HG03432 (cell line): ENCODE results near the gene ASTN1.

ENCODE experiments used
- ATAC-seq: cut with Tn5 transposase; IDR thresholded peaks from one replicate; pipeline ENCODE4 v1.9.1; 2021; ENCODE audit warnings: mild to moderate bottlenecking, moderate library complexity; ENCODE audit not compliant: unreplicated experiment

ASTN1 gene

DNA sequence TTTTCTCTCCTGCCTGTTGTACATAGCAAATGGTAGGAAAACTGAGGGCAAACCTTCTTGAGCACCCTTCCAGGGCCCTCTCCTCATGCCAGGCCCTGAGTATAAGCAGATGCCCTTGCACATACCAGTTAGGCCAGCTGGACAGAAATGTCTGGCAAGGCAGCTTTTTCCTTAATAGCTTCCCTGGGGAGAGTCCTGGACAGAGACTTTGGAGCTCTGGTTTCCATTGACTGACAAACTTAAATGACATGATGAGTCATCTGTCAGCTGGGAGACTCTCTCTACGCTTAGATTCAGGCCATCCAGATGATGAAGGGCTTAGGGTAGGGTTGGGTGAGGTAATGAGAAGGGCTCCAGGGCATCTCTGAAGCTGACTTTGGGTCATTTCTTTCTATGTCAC lies 317.5 kb downstream of the ASTN1 start:
- ATAC-seq, result no peak

DNA sequence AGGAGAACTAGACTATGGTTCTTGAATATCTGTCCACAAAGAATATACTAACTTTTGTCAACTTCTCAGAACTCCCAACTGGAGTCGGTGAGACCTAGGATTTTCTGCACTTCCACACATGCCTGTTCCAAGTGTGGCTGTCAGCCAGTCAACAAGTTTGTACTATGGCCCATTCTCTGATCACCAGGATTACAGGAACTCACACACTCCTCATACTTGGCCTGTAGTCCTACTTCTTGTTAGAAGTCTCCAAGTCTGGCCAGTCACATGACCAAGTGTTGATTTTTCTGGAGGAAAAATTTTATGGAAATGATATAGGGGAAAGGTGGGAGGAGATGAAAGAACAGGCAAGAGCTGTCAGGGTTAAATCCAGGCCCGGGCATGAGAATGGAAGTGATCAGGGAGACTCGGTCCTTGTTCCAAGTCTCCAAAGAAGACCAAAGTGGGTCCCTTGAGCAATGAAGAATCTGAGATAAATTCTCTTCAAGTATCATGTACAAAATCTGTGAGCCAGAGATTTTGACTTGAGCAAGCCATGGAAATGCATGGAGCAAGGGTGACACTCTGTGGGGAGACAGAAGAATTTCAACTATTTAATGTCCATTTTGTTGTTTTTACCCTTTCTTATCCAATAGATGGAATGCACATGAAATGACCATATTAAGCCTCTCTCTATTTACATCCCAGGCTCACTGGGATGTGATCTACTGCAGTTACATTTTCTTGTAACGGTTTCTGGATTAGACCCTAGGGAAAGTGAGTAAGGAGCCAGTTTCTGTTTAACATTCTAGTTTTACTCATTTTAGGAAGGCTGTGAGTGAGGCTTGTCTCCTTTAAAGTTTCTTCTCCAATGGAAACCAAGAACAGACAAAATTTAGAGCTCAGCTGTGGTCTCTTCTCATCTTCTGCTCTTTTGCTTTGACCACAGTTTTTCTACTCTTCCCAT lies 320.9 kb downstream of the ASTN1 start:
- ATAC-seq, result no peak

GRCh38 chr1:176841238-176841637 lies 323.3 kb downstream of the ASTN1 start:
- no peak for ATAC-seq

DNA sequence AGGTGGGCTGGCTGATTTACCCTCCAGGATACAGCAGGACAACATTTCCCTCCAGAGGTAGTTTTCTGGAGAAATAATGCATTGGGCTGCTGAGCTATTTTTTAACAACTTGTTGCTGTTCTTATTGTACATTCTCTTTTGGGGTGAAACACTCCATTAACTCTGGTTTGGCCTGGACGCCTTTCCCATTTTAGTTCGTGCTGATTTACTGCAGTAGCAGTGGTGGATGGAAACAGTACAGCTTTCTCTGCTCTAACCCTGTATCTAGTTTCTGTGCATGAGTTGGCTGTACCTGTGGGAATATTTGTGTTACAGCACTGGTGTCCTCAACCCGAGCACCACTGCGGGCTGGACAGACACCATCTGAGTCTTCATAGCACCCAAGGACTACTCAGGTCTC lies 325.3 kb downstream of the ASTN1 start:
- ATAC-seq, result no peak

GRCh38 chr1:176838276-176838995 lies 326.1 kb downstream of the ASTN1 start:
- ATAC-seq, result no peak

DNA sequence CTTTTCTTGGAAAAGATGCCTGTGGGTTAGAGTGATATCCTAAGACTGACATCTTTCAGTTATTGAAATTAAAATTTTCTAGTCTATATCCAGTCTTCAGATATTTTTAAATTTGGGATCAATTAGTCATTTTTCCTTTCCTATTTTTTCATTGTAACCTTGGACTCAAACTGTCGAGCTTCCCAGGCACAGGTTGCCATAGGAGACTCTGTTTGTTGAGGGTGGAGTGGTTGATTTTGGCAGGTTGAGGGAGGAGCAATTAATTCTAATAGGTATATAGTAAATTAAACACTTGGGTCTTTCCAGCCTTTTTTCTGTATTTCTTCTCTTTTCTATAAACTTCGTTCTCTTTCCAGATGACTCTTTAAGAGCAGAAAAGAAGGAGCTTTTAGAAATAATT lies 326.8 kb downstream of the ASTN1 start:
- ATAC-seq, result no peak

- no peak for ATAC-seq
Measured at GRCh38 chr1:176831150-176831549, 333.4 kb downstream of the ASTN1 start.

- no peak for ATAC-seq
Measured at GRCh38 chr1:176829261-176829660, 335.3 kb downstream of the ASTN1 start.

- ATAC-seq, result no peak
Measured at GRCh38 chr1:176826265-176826664, 338.2 kb downstream of the ASTN1 start.

DNA sequence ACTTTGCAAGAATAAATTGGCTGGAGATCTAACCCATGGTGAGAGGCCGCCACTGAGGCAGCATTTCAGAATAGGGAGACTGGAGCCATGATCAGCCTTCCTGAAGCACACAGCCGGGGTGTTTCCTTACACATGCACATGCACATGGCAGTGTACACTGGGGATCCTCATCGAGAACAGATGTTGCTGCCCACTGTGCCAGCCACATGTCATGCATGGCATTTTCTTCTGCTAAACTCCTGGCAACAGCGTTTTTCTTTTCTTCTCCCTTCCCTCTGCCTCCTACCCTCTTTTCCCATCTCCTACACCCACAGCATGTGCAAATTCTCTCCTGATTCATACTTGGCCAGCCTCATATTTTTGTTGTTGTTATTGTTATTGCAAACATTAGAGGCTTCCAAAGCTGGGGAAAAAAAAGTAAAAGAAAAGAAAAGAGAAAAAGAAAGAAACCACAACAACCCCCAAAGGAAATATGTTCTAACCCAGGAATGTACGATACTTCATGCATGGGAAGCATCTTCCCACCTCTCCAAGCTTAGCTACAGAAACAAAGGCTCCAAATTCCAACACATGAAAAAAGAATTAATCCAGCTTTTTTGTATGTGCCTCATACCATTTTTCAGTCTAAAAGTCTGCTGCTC lies 344.0 kb downstream of the ASTN1 start:
- ATAC-seq, result no peak

- ATAC-seq, result no peak
Measured at GRCh38 chr1:176816232-176816631, 348.3 kb downstream of the ASTN1 start.

GRCh38 chr1:176815621-176816020 lies 348.9 kb downstream of the ASTN1 start:
- no peak for ATAC-seq

DNA sequence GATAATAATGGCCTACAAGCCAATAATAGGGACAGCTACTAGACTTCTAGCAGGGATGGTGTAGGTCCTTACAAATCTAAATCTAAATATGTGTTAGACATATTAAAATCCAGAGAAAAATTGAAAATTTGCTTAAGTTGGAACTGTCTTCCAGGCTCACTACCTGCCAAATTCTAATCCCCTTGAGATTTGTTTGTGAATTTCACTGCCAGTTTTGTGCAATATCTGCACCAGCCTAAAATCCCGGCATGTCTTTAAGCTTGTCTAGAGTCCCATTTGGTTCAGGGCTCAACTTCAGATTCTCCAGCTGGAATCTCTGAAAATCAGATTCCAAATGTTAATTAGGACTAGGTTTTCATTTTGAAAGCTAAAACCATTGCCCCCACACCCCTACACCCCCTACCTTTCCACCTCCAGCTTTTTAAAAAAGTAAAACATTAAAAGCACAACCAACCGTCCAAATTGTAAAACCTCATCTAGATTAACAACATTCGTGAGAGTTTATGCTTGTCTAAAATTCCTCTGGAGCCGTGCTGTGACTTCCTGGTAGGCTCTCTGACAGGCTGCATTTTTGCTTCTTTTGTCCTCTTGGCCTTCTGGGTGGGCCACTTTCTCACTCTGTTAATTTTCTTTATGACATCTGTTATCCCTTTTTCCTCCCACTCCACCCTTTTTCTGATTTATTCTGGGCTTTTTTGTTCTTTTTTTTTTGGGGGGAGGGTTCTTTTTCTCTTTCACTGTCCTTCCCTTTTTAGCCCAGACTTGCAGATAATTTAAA lies 352.8 kb downstream of the ASTN1 start:
- ATAC-seq, result no peak

- no peak for ATAC-seq
Measured at GRCh38 chr1:176809292-176809691, 355.2 kb downstream of the ASTN1 start.
